Hepatocyte (in vitro differentiated cells): ENCODE data around the gene IGSF9. TPM values are rescaled to one million over a fixed set of nuclear protein-coding genes. Genes with fewer than 3 reads are reported as not detected.

ENCODE experiments used
- DNase-seq: peaks from one replicate; pipeline ENCODE4 v3.0.0-alpha.2; 2016; ENCODE audit warnings: low spot score
- H2AFZ ChIP-seq: fragments of 200-600 bp; sonication (generic); 2 replicates; pipeline ENCODE4 v1.6.0; 2016; ENCODE audit warnings: antibody characterized with exemption, mild to moderate bottlenecking
- H3K27ac ChIP-seq: fragments of 200-600 bp; sonication (generic); 2 replicates; pipeline ENCODE4 v1.5.1; 2016; ENCODE audit warnings: mild to moderate bottlenecking
- H3K27me3 ChIP-seq: fragments of 200-600 bp; sonication (generic); 2 replicates; pipeline ENCODE4 v1.6.1; 2016
- H3K36me3 ChIP-seq: fragments of 200-600 bp; sonication (generic); replicated peaks from 2 replicates; pipeline ENCODE4 v1.5.1; 2016; ENCODE audit warnings: low read depth; ENCODE audit not compliant: insufficient read depth
- H3K4me1 ChIP-seq: fragments of 200-600 bp; sonication (generic); 2 replicates; pipeline ENCODE4 v1.5.1; 2016; ENCODE audit warnings: mild to moderate bottlenecking, moderate library complexity; ENCODE audit not compliant: insufficient read depth
- H3K4me2 ChIP-seq: fragments of 200-600 bp; sonication (generic); 2 replicates; pipeline ENCODE4 v1.6.0; 2016
- H3K4me3 ChIP-seq: fragments of 200-600 bp; sonication (generic); 2 replicates; pipeline ENCODE4 v1.5.1; 2016; ENCODE audit warnings: mild to moderate bottlenecking
- H3K79me2 ChIP-seq: fragments of 200-600 bp; sonication (generic); 2 replicates; pipeline ENCODE4 v1.6.0; 2017; ENCODE audit warnings: mild to moderate bottlenecking
- H3K9me2 ChIP-seq: fragments of 200-600 bp; sonication (generic); replicated peaks from 2 replicates; pipeline ENCODE4 v1.6.0; 2017; ENCODE audit warnings: mild to moderate bottlenecking; ENCODE audit not compliant: insufficient read depth
- H3K9me3 ChIP-seq: fragments of 200-600 bp; sonication (generic); 2 replicates; pipeline ENCODE4 v1.5.1; 2016; ENCODE audit warnings: low read depth, mild to moderate bottlenecking
- H4K20me1 ChIP-seq: fragments of 200-600 bp; sonication (generic); 2 replicates; pipeline ENCODE4 v1.6.0; 2016; ENCODE audit warnings: mild to moderate bottlenecking; ENCODE audit not compliant: insufficient read depth, poor library complexity, severe bottlenecking
- CTCF ChIP-seq: fragments of 200-600 bp; sonication (generic); IDR thresholded peaks from 2 replicates; pipeline ENCODE4 v1.5.1; 2016; ENCODE audit warnings: antibody characterized with exemption, mild to moderate bottlenecking; ENCODE audit not compliant: poor library complexity
- EZH2 ChIP-seq: fragments of 200-600 bp; sonication (generic); IDR thresholded peaks from 2 replicates; pipeline ENCODE4 v1.6.1; 2016; ENCODE audit warnings: antibody characterized with exemption, mild to moderate bottlenecking, borderline replicate concordance
- EZH2phosphoT487 ChIP-seq: fragments of 200-600 bp; sonication (generic); IDR thresholded peaks from one replicate; pipeline ENCODE4 v1.6.1; 2018; ENCODE audit warnings: antibody characterized with exemption, mild to moderate bottlenecking, low read depth, moderate library complexity; ENCODE audit not compliant: unreplicated experiment, severe bottlenecking
- WGBS: methylation state at CpG from one replicate; pipeline ENCODE4 v1.1.6; 2016; ENCODE audit warnings: low lambda C conversion rate; ENCODE audit errors: missing lambda C conversion rate; 5-methylcytosine and 5-hydroxymethylcytosine counted together
- polyA plus RNA-seq: library from polyadenylated mRNA; unstranded; fragments of >200 nt; fragmentation: Nextera tagmentation; extraction: Ambion mirVana; gene quantifications from 2 replicates; pipeline ENCODE4 v1.2.1, GENCODE V29; 2016
- total RNA-seq: library from RNA; depleted of rRNA; stranded (reverse); fragments of >200 nt; gene quantifications from 2 replicates; pipeline ENCODE4 v1.2.3, GENCODE V29; 2014

Gene IGSF9
- total and polyA plus RNA-seq, 2 experiments from 2014 or later = 8.2 to 22.5 TPM

- DNase-seq = no peak
- no peak overlapping the region for H2AFZ ChIP-seq
- no peaks in the 10 kb centered on the region for H3K79me2 ChIP-seq
- no peaks in the 10 kb centered on the region for H3K36me3 ChIP-seq
- no peak for TF ChIP-seq CTCF
- TF ChIP-seq EZH2 = no peak
- no peak for TF ChIP-seq EZH2phosphoT487
- H3K9me3 ChIP-seq = no peaks in the 10 kb centered on the region
- WGBS = 100% methylated on average over 3 of the region's 3 CpGs
- H3K27ac ChIP-seq = no peak overlapping the region
- H3K27me3 ChIP-seq = no peaks in the 10 kb centered on the region
- H3K4me2 ChIP-seq = no peak overlapping the region
- H3K9me2 ChIP-seq = no peaks in the 10 kb centered on the region
- no peaks in the 10 kb centered on the region for H4K20me1 ChIP-seq
- no peak overlapping the region for H3K4me3 ChIP-seq
- peaks cover 14% of the 10 kb centered on the region for H3K4me1 ChIP-seq
These were observed 47.5 kb downstream of the IGSF9 start for GRCh38 chr1:159897962-159898361.

- no peaks in the 10 kb centered on the region for H3K9me2 ChIP-seq
- H3K4me1 ChIP-seq = peaks cover 14% of the 10 kb centered on the region
- H3K27me3 ChIP-seq = no peaks in the 10 kb centered on the region
- no peak overlapping the region for H3K4me3 ChIP-seq
- no peaks in the 10 kb centered on the region for H4K20me1 ChIP-seq
- no peaks in the 10 kb centered on the region for H3K79me2 ChIP-seq
- no peaks in the 10 kb centered on the region for H3K9me3 ChIP-seq
- 57% methylated on average over 3 of the region's 3 CpGs for WGBS
- TF ChIP-seq EZH2phosphoT487 (no peak), CTCF (no peak), EZH2 (no peak)
- no peak for DNase-seq
- no peak overlapping the region for H2AFZ ChIP-seq
- H3K4me2 ChIP-seq = no peak overlapping the region
- H3K27ac ChIP-seq = no peak overlapping the region
- H3K36me3 ChIP-seq = no peaks in the 10 kb centered on the region
These were observed 48.9 kb downstream of the IGSF9 start for GRCh38 chr1:159896546-159896930.

GRCh38 chr1:159895836-159896545, 49.4 kb downstream of the IGSF9 start:
- H3K27me3 ChIP-seq = no peaks in the 10 kb centered on the region
- peaks cover 14% of the 10 kb centered on the region for H3K4me1 ChIP-seq
- no peaks in the 10 kb centered on the region for H4K20me1 ChIP-seq
- no peak for DNase-seq
- H3K9me2 ChIP-seq = no peaks in the 10 kb centered on the region
- H3K9me3 ChIP-seq = no peaks in the 10 kb centered on the region
- H3K27ac ChIP-seq = no peak overlapping the region
- H2AFZ ChIP-seq = no peak overlapping the region
- H3K36me3 ChIP-seq = no peaks in the 10 kb centered on the region
- H3K79me2 ChIP-seq = no peaks in the 10 kb centered on the region
- TF ChIP-seq EZH2phosphoT487 (no peak), CTCF (no peak), EZH2 (no peak)
- WGBS = 72% methylated on average over 6 of the region's 6 CpGs
- no peak overlapping the region for H3K4me2 ChIP-seq
- H3K4me3 ChIP-seq = no peak overlapping the region
